Measurements from ENCODE around the gene ZNF569.
"Not testable (repeated sequence)": the region's sequence is repeated elsewhere in the genome, so short reads cannot be mapped to it uniquely, and the experiment has no call there.

ZNF569 gene

GRCh38 chr19:37466798-37467607 lies at the start of gene ZNF569:
Gene ZNF569 (minus strand): TSS chr19:37467444. CDS start chr19:37444921, 22,523 bp downstream.
- peak; percentile 84 for DNase-seq

- no peak for DNase-seq
Measured at GRCh38 chr19:37513397-37513796, 46.2 kb upstream of the ZNF569 start.

GRCh38 chr19:37511821-37512220 lies 44.6 kb upstream of the ZNF569 start:
- DNase-seq: no peak

- no peak for DNase-seq
Measured at GRCh38 chr19:37511186-37511585, 43.9 kb upstream of the ZNF569 start.

GRCh38 chr19:37507167-37507464 lies 39.9 kb upstream of the ZNF569 start:
- DNase-seq: no peak

- peak; percentile 86 for DNase-seq
Measured at GRCh38 chr19:37506387-37507166, 39.3 kb upstream of the ZNF569 start, which contains the start of gene ZNF793. Gene ZNF793 (plus strand): TSS chr19:37506939. CDS start chr19:37523440, 16,501 bp downstream.

- DNase-seq: peak; percentile 48
Measured at GRCh38 chr19:37505958-37506386, 38.7 kb upstream of the ZNF569 start.

- no peak for DNase-seq
Measured at GRCh38 chr19:37492213-37492612, 25.0 kb upstream of the ZNF569 start.

GRCh38 chr19:37484406-37485168 lies 17.3 kb upstream of the ZNF569 start:
- no peak for DNase-seq

- no peak for DNase-seq
Measured at GRCh38 chr19:37472165-37472564, 4.9 kb upstream of the ZNF569 start.

GRCh38 chr19:37470216-37470615 lies 3.0 kb upstream of the ZNF569 start:
- DNase-seq: no peak

- peak; percentile 81 for DNase-seq
Measured at GRCh38 chr19:37468961-37469777, 1.9 kb upstream of the ZNF569 start, which contains the start of gene ZNF570. Gene ZNF570 (plus strand): TSS chr19:37469356. CDS start chr19:37470355, 999 bp downstream.

GRCh38 chr19:37467608-37468090 lies 405 bp upstream of the ZNF569 start:
- DNase-seq: no peak

GRCh38 chr19:37466277-37466797 lies 907 bp downstream of the ZNF569 start:
- DNase-seq: no peak

GRCh38 chr19:37452500-37453245 lies 14.6 kb downstream of the ZNF569 start:
- no peak for DNase-seq

GRCh38 chr19:37413313-37414084 lies 53.7 kb downstream of the ZNF569 start:
- no peak for DNase-seq

- DNase-seq: no peak
Measured at GRCh38 chr19:37412700-37413099, 54.5 kb downstream of the ZNF569 start.

- not testable (repeated sequence) for DNase-seq
Measured at GRCh38 chr19:37406140-37406846, 61.0 kb downstream of the ZNF569 start.

GRCh38 chr19:37403403-37403802 lies 63.8 kb downstream of the ZNF569 start:
- DNase-seq: no peak

GRCh38 chr19:37401078-37401477 lies 66.2 kb downstream of the ZNF569 start:
- no peak for DNase-seq
